TTC549 (cell line): ENCODE measurements around the gene DECR2.
"Not testable (repeated sequence)": the region's sequence is repeated elsewhere in the genome, so short reads cannot be mapped to it uniquely, and the experiment has no call there.

Source experiments
- FAIRE-seq: peaks from 2 replicates; lab custom pipeline; 2012; peaks lifted over from hg19 to GRCh38; lab: Jason Lieb, UNC

The DECR2 gene

DNA sequence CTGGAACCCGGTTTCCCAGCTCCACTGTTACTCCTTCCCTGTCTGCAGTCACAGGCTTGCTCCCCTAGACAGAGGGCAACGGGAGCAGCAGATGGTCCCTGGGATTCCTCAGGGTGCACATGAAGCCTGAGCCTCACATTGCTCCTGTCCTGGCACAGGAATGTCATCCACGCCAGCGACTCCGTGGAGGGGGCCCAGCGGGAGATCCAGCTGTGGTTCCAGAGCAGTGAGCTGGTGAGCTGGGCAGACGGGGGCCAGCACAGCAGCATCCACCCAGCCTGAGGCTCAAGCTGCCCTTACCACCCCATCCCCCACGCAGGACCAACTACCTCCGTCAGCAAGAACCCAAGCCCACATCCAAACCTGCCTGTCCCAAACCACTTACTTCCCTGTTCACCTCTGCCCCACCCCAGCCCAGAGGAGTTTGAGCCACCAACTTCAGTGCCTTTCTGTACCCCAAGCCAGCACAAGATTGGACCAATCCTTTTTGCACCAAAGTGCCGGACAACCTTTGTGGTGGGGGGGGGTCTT lies 1.6 kb upstream of the DECR2 start:
- no peak for FAIRE-seq

DNA sequence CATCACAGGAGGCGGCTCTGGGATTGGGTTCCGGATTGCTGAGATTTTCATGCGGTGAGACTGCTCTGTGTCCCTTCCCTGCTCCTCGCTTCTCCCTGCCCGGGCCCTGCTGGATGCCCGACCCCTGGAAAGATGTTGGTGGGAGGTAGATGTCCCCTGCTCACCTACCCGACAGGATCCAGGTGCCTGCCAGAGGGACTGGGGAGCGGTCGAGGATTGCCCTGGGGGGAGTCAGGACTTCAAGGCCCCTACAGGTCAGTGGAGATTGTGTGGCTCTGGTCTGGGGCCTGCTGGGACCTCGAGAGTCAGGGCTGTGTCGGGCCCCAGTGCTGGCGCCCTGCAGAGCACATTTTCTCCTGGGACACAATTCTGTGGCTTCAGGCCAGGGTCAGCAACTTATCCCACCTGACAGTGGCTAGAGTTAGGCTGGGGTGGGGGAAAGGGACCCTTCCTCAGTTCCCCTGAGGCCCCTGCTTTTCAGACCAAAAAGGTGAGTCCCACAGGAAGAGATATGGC lies 3.3 kb downstream of the DECR2 start:
- FAIRE-seq: no peak

DNA sequence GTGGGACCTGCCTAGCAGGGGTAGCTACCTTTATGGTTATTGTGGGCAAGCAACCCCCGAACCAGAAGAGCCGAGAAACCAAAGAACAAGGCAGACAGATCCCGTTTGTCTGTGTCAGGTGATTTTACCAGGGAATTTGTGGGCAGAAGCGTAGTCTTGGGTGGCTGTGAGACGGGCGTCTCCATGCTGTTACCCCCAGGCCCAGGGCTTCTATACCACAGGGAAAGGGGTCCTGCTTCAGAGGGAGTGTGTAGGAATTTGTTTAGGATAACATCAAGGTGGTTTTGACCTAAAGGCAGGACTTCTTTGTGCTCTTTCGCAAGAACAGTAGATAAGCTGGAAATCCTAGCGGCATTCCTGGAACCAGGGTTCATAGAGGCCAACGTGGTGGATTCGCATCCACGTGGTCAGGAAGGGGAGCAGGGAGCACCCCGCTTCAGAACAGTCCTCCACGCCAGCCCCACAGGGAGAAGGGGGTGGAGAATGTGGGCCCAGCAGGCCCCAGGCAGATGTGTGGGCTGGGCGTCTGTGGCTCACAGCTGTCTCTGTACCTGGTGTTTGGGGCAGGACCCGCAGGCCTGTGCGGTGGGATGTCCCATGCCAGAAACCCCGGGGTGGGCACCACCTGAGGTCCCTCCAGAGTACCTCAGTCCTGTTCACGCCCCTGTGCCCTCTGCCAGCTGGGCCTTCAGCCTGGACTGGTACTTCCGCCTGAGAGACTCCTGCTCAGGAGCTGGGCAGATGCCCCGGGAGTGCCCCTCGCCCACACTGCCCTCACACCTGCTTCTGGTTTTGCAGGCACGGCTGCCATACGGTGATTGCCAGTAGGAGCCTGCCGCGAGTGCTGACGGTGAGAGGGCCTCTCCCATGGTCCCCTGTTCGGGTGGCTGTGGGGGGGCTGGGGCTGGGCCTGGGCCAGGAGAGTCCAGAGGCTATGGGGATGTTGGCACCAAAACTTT lies 4.1 kb downstream of the DECR2 start:
- no peak for FAIRE-seq

DNA sequence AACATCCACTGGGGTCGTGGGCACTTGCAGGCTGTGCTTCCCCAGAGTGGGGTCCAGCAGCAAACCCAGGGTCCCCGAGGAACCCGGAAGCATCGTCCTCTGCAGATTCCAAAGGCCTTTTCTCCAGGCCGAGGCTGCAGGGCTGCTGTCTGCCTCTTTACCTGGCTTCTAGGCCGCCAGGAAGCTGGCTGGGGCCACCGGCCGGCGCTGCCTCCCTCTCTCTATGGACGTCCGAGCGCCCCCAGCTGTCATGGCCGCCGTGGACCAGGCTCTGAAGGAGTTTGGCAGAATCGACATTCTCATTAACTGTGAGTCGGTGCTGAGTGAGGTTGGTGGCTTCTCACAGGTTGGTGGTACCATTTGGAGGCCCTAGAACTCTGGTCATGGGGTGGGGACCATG lies 5.6 kb downstream of the DECR2 start:
- FAIRE-seq: no peak

GRCh38 chr16:410516-411178 lies 9.0 kb downstream of the DECR2 start:
- no peak for FAIRE-seq

DNA sequence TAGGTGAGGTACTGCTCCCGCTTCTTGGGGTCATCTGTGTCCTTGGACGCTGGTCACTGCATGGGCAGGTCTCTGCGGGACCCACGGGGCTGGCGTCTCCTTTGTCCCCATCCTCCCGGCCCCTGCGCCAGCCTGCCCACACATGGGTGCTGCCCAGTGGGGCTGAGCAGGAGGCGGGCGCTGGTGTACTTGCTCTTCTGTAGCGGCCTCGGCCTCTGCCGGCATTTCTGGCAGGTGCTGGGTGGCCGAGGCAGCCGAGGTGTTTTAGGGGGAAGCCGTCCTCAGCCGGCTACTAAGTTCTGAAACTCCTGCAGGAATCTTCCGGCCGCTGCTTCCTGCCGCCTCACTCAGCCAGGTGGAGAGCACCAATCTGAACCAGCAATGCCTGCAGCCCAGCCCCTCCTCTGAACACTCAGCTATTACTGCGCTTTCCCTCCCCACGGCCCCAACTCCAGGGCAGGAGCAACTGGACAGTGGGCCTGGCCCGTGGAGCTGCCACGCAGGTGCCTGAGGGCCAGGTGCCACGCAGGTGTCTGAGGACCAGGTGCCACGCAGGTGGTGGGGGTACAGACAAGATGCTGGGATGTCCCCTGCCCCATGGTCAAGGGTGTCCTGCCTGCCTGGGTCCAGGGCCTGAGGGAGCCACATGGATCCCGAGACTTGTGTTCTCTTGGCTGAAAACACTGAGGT lies 10.0 kb downstream of the DECR2 start:
- FAIRE-seq: no peak

- no peak for FAIRE-seq
These were observed 12.9 kb downstream of the DECR2 start for GRCh38 chr16:414395-415169.

GRCh38 chr16:415170-415498 lies 13.4 kb downstream of the DECR2 start:
- FAIRE-seq: not testable (repeated sequence)

- not testable (repeated sequence) for FAIRE-seq
These were observed 20.5 kb downstream of the DECR2 start for GRCh38 chr16:422179-422578.

GRCh38 chr16:424033-424622 lies 22.4 kb downstream of the DECR2 start:
- FAIRE-seq: no peak

GRCh38 chr16:424623-425081 lies 23.0 kb downstream of the DECR2 start:
- FAIRE-seq: no peak

GRCh38 chr16:425082-425718 lies 23.5 kb downstream of the DECR2 start, which contains the start of gene RAB11FIP3:
RAB11FIP3 (plus strand) TSS chr16:425649; CDS start chr16:426007, 358 bp downstream.
- no peak for FAIRE-seq

DNA sequence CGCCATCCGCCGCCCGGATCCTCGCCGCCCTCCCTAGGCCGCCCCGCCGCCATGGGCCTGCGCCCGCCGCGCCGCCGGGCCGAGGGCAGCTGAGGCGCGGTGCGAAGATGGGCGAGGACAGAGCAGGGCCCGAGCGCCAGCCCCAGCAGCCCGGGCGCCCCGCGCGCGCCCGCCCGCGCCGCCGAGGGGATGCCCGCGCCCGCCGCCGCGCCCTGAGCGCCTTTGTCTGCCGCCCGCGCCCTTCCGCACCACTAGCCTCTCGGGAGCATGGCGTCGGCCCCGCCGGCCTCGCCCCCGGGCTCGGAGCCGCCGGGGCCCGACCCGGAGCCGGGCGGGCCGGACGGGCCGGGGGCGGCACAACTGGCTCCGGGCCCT lies 24.0 kb downstream of the DECR2 start:
- FAIRE-seq: no peak

GRCh38 chr16:426115-426905 lies 24.6 kb downstream of the DECR2 start:
- no peak for FAIRE-seq

DNA sequence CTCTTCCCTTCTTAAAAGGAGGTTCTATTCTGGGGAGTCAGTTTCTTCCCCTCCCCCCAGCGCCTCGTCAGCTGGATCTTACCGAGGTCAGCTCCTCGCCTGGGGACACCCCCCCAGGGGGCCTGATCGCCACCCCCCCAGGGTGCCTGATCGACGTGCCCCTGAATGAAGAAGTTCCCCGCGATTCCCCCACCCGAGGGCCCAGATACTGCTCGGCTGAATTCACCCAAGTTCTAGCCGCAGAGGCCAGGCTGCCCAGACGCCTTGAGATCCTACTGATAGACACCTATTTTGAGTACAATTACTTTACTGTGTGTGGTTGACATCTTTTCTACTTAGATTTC lies 25.2 kb downstream of the DECR2 start:
- FAIRE-seq: no peak

DNA sequence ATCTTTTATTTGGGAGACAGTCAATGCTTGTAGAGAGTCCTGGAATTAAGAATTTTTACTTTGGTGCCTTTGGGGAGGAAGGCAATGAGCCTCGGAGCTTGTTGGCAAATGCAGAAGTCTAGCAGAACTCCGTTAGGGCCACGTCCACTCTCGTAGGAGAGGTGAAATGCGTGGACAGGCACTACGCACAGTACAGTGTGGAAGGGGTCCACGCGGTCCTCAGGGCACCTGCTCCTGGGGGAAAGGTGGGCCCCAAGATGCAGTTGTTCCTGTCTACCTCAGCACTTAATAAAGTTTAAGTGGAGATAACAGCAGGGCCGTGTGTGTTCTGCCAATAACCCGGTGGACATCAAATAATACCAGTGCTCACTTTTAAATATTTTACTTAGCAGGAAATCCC lies 25.6 kb downstream of the DECR2 start:
- no peak for FAIRE-seq

DNA sequence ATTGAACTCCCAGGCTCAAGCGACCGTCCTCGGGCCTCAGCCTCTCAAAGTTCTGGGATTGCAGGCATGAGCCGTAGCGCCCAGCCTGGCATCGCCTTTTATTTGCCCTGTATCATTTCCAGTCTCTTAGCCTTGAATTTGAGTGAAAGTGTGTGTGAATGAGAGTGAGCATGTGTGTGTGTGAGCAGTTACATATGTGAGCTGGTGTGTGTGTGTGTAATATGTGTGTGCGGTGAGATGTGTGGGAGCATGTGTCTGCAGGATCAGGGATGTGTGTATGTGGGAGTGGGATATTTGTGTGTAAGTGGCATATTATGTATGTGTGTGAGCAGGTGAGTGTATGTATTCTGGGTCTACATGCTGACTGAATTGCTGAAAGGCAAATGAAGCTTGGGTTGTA lies 29.2 kb downstream of the DECR2 start:
- FAIRE-seq: no peak

DNA sequence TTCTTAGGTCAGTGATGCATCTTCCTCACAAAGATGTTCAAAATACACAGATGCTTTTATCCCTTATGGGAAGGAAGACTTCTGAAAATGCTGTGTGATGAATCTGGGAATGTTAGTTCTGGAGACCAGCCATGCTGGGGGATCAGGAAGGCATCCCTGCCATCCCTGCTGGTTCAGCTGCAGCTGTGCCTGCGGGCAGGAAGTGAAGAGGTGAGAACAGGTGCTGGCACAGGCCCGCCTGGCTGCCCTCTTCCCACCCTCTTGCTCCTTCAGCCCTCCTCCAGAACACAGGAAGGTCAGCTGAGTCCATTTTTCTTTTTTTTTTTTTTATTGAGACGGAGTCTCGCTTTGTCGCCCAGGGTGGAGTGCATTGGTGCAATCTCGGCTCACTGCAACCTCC lies 38.9 kb downstream of the DECR2 start:
- FAIRE-seq: no peak

- no peak for FAIRE-seq
These were observed 39.8 kb downstream of the DECR2 start for GRCh38 chr16:441447-441846.

GRCh38 chr16:442976-443375 lies 41.3 kb downstream of the DECR2 start:
- no peak for FAIRE-seq
